DND-41 (cell line): ENCODE measurements around the gene MAP3K5.

Experiments
- ATAC-seq: fragments of 200-7000 bp; cut with Tn5 transposase; 3 replicates; pipeline ENCODE4 v1.9.1; 2021; ENCODE audit warnings: low read depth; ENCODE audit not compliant: insufficient read depth
- DNase-seq: peaks from one replicate; pipeline ENCODE4 v3.0.0-alpha.2; 2020
- H2AFZ ChIP-seq: 2 replicates; pipeline ENCODE4 v1.6.0; 2012; ENCODE audit warnings: low read depth, low read length
- H3K27ac ChIP-seq: 2 replicates; pipeline ENCODE4 v1.5.1; 2012; ENCODE audit warnings: low read length, inconsistent platforms
- H3K27me3 ChIP-seq: fragments of 200-600 bp; sonication (generic); 2 replicates; pipeline ENCODE4 v1.6.0; 2012; ENCODE audit warnings: low read length, mild to moderate bottlenecking, inconsistent platforms; ENCODE audit not compliant: insufficient read depth, poor library complexity
- H3K36me3 ChIP-seq: 2 replicates; pipeline ENCODE4 v1.5.1; 2012; ENCODE audit warnings: low read length, inconsistent platforms; ENCODE audit not compliant: insufficient read depth
- H3K4me1 ChIP-seq: 2 replicates; pipeline ENCODE4 v1.5.1; 2012; ENCODE audit warnings: mild to moderate bottlenecking, low read length; ENCODE audit not compliant: insufficient read depth
- H3K4me2 ChIP-seq: 2 replicates; pipeline ENCODE4 v1.6.0; 2012; ENCODE audit warnings: mild to moderate bottlenecking, moderate library complexity, low read length, inconsistent platforms; ENCODE audit not compliant: insufficient read depth
- H3K4me3 ChIP-seq, 2 experiments: fragments of 200-600 bp in 1 of 2; shearing (Covaris generic) in 1 of 2; 2 replicates each; pipeline ENCODE4 v1.5.1; 2012 to 2016; ENCODE audit warnings: inconsistent platforms in 2 of 2, low read length in 2 of 2, mild to moderate bottlenecking in 2 of 2, low read depth in 1 of 2, moderate library complexity in 1 of 2
- H3K79me2 ChIP-seq: 2 replicates; pipeline ENCODE4 v1.6.0; 2012; ENCODE audit warnings: low read length, inconsistent platforms; ENCODE audit not compliant: insufficient read depth
- H3K9ac ChIP-seq: 2 replicates; pipeline ENCODE4 v1.6.0; 2012; ENCODE audit warnings: low read depth, mild to moderate bottlenecking, inconsistent platforms, low read length, moderate library complexity
- H3K9me3 ChIP-seq: 2 replicates; pipeline ENCODE4 v1.5.1; 2012; ENCODE audit warnings: low read length, moderate library complexity, mild to moderate bottlenecking, inconsistent platforms; ENCODE audit not compliant: insufficient read depth, severe bottlenecking
- H4K20me1 ChIP-seq: 2 replicates; pipeline ENCODE4 v1.6.0; 2012; ENCODE audit warnings: low read length; ENCODE audit not compliant: insufficient read depth
- CTCF ChIP-seq: IDR thresholded peaks from 2 replicates; pipeline ENCODE4 v1.5.1; 2012; ENCODE audit warnings: borderline replicate concordance, low read length, moderate library complexity, mild to moderate bottlenecking; ENCODE audit not compliant: poor library complexity, severe bottlenecking; ENCODE audit errors: extremely low read depth
- EZH2 ChIP-seq: IDR thresholded peaks from 3 replicates; pipeline ENCODE4 v1.6.1; 2012; ENCODE audit warnings: borderline replicate concordance, low read depth, mild to moderate bottlenecking, moderate library complexity, low read length, inconsistent platforms; ENCODE audit not compliant: severe bottlenecking

The MAP3K5 gene

GRCh38 chr6:136534268-136534667, 258.0 kb downstream of the MAP3K5 start:
- H3K9ac ChIP-seq, result no peak overlapping the region
- H3K9me3 ChIP-seq, result no peaks in the 10 kb centered on the region
- no peak overlapping the region for H3K27ac ChIP-seq
- ATAC-seq, result no peak
- no peak for DNase-seq
- H3K27me3 ChIP-seq, result peaks cover 5% of the 10 kb centered on the region
- no peak overlapping the region for H2AFZ ChIP-seq
- no peak overlapping the region for H3K4me2 ChIP-seq
- H3K36me3 ChIP-seq, result no peaks in the 10 kb centered on the region
- no peaks in the 10 kb centered on the region for H3K4me1 ChIP-seq
- H4K20me1 ChIP-seq, result no peaks in the 10 kb centered on the region
- no peak overlapping the region for H3K4me3 ChIP-seq
- no peaks in the 10 kb centered on the region for H3K79me2 ChIP-seq
- TF ChIP-seq EZH2 (no peak), CTCF (no peak)

- H2AFZ ChIP-seq, result no peak overlapping the region
- H3K9ac ChIP-seq, result no peak overlapping the region
- ATAC-seq (no peak), DNase-seq (no peak)
- H3K27ac ChIP-seq, result no peak overlapping the region
- H3K79me2 ChIP-seq, result no peaks in the 10 kb centered on the region
- no peaks in the 10 kb centered on the region for H3K9me3 ChIP-seq
- TF ChIP-seq EZH2, result no peak
- TF ChIP-seq CTCF, result no peak
- no peaks in the 10 kb centered on the region for H3K36me3 ChIP-seq
- peaks cover 5% of the 10 kb centered on the region for H3K27me3 ChIP-seq
- H4K20me1 ChIP-seq, result no peaks in the 10 kb centered on the region
- H3K4me2 ChIP-seq, result no peak overlapping the region
- no peak overlapping the region for H3K4me3 ChIP-seq
- no peaks in the 10 kb centered on the region for H3K4me1 ChIP-seq
These were observed 258.8 kb downstream of the MAP3K5 start for GRCh38 chr6:136533487-136533886.

GRCh38 chr6:136532030-136532429, 260.2 kb downstream of the MAP3K5 start:
- DNase-seq, result no peak
- H4K20me1 ChIP-seq, result no peaks in the 10 kb centered on the region

More at GRCh38 chr6:136532030-136532429, 260.2 kb downstream of the MAP3K5 start:
- no peak overlapping the region for H3K27ac ChIP-seq
- H3K9me3 ChIP-seq, result no peaks in the 10 kb centered on the region
- H3K9ac ChIP-seq, result no peak overlapping the region
- no peak overlapping the region for H3K4me2 ChIP-seq
- peaks cover 8% of the 10 kb centered on the region for H3K27me3 ChIP-seq
- H3K79me2 ChIP-seq, result no peaks in the 10 kb centered on the region
- H2AFZ ChIP-seq, result no peak overlapping the region
- ATAC-seq, result no peak
- H3K4me1 ChIP-seq, result no peaks in the 10 kb centered on the region
- H3K4me3 ChIP-seq, result no peak overlapping the region
- TF ChIP-seq CTCF (no peak), EZH2 (no peak)
- no peaks in the 10 kb centered on the region for H3K36me3 ChIP-seq
